HG02884 (cell line): ENCODE results near the gene CSRP1.
"Not testable (repeated sequence)": the region's sequence is repeated elsewhere in the genome, so short reads cannot be mapped to it uniquely, and the experiment has no call there.

ENCODE experiments used
- ATAC-seq: cut with Tn5 transposase; IDR thresholded peaks from one replicate; pipeline ENCODE4 v1.9.1; 2021; ENCODE audit warnings: mild to moderate bottlenecking, moderate library complexity; ENCODE audit not compliant: unreplicated experiment

CSRP1 gene

GRCh38 chr1:201497935-201498509, 8.9 kb downstream of the CSRP1 start:
- ATAC-seq: no peak

DNA sequence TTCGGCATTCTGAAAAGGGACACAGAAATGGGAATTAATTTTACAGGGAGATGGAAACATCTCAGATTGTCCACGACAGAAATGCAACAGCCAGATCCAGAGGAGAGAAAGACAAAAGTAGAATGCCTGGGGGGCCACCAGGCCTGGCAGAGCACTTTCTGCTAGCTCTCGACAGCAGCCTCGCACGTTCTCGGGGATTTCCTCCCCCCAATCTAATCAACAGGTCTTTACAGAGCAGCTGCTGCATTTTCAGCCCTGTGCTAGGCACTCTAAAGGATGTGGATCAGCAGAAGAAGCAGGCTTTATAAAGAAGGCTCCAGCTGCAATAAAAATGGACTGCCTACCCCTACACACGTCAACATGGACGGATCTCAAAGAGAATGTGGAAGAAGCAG, 10.6 kb downstream of the CSRP1 start:
- no peak for ATAC-seq

DNA sequence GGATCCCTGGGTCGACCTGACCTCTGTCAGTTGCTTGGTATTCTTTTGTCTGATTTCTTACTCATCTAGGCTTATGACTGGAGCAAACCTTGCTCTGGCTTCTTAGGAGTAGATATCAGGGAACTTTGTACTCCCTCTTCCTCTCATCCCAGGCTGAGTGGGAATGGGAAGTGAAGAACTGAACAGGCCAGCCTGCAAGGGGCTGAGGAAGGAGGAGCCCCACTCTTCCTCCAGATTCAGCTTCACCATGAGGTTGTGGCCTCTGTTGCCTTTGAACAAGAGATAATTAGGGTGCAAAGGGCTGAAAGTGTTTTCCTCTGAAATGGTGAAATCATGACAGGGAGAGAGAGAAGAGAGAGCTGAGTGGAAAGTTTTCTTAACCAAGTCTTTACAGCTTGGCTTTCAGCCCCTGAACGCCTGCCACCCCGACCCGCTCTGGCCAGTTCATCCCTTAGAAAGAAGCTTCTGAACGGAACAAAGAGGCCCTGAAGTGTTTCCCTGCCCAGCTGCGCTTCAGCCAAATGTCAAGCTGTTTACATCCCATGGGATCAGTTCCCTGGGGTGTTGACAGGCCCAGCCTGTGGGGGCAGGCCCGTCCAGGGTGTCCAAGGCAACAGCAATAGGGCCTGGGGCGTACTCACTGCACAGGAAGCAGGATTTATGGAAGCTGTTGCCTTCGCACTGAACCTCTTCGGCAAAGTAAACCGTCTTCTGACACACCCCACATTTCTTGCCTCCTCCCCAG, 11.2 kb downstream of the CSRP1 start:
- no peak for ATAC-seq

DNA sequence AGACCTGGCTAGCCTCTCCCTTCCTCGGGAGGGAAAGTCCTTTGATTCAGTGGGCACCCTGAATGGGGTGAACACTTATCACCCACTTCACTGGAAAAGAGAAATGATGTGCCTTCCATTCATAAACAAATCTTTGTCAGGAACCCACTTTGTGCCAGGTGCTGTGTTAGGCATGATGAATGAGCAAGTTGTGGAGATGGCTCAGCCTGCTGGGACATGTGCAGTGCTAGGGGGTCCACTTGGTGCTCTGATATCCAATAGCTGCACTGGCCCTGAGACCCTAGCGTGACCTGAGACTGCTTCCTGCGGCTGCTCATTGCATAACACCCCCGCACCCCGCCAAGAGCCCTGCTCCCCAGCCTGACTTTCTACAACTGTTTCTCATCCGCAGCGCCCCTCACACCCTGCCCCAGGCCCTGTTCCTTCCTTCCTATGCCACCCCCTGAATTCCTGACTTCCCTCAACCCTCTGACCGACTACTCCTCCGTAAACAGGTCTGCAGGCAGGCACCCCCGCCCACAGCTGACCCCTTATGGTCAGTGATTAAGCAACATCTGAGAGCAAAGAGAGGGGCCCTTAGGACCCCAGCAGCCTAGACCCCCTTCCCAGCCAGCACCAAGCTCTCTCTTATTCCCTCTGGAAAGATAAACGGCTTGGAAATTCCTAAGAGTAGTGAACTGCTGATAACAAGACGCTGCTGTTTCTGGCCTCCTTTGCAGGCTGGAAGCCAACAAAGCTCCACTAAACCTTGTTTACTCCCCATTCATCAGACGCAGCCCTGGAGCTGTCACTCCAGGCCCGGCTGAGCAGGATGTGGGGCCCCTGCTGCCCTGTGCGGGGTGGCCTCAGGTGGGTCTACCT, 12.9 kb downstream of the CSRP1 start:
- no peak for ATAC-seq

GRCh38 chr1:201493026-201493656, 13.8 kb downstream of the CSRP1 start:
- ATAC-seq: not testable (repeated sequence)

- ATAC-seq: no peak
These were observed 14.9 kb downstream of the CSRP1 start for GRCh38 chr1:201491896-201492511.

DNA sequence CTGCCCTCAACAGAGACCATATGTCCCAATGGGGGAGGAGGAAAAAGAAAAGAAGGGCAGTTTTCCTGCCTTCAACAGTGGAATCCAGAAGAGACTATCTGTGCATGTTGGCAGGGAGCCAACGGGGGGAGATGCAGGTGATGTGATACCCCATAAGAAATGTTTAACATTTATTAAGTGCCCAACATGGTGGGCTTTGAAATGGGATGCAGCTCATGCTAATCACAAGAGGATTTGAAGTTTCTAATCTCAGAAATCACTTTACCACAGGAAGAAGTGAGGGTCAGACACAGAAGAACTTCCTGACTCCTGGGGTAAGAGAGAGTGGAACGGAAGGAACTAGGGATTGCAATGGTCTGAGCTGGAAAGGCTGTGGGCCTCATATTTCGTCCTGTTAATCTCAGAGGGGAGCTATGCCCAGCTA, 16.2 kb downstream of the CSRP1 start:
- no peak for ATAC-seq

DNA sequence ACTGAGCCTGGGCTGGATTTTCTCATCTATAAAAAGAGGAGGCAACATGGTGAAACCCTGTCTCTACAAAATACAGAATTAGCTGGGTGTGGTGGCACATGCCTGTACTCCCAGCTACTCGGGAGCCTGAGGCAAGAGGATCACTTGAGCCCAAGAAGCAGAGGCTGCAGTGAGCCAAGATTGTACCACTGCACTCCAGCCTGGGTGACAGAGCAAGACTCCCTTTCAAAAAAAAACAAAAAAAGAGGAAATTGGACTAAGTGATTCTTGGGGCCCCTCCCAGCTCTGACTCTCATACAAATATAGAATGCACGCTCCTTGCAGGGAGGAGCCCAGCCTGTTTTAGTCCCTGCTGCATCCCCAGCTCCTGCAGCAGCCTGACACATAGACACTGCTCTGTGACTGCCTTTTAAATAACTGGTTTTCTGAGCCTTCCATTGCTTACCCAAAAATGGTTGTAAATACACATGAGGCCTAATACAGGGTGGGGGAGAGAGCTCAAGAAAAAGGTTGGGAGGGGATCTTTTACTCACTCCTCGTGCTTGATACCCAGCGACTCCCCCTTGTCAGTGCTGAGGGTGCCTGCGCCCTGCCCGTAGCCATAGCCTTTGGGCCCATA, 17.2 kb downstream of the CSRP1 start:
- no peak for ATAC-seq

DNA sequence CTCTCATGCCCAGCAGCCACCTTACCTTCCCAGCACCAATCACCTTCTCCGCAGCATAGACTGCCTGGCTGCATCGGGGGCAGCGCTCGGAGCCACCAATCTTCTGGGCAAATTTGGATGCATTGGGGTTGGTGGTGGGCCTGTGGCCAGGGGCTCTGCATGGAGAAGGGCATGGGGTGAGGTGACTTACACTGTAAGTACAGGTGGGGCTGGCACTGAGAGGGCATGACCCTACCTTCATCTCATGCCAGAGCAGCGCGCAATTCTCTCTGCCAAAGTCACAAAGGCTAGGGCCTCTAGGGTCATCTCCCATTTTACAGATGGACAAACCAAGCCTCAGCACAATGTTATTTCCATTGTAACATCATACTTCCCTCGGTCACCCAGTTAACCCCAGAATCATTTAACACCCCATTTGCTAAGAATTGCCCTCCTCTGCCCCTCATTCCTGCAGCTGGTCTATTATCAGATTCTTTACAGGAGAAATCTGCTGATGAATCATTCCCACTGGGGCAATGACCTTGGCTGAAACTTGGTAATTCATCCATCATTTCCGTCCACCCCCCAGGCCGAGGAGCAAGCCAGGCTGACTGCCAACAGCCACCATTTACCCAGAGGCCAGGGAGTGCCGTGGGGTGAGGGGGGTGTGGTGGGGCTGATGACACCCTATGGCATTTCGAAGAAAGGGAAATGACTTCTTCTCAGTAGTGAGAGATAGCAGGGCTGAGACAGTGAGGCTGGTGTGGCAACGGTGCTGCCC, 17.9 kb downstream of the CSRP1 start:
- no peak for ATAC-seq

GRCh38 chr1:201487742-201488141, 19.2 kb downstream of the CSRP1 start:
- no peak for ATAC-seq

- no peak for ATAC-seq
These were observed 20.7 kb downstream of the CSRP1 start for GRCh38 chr1:201486187-201486586.

DNA sequence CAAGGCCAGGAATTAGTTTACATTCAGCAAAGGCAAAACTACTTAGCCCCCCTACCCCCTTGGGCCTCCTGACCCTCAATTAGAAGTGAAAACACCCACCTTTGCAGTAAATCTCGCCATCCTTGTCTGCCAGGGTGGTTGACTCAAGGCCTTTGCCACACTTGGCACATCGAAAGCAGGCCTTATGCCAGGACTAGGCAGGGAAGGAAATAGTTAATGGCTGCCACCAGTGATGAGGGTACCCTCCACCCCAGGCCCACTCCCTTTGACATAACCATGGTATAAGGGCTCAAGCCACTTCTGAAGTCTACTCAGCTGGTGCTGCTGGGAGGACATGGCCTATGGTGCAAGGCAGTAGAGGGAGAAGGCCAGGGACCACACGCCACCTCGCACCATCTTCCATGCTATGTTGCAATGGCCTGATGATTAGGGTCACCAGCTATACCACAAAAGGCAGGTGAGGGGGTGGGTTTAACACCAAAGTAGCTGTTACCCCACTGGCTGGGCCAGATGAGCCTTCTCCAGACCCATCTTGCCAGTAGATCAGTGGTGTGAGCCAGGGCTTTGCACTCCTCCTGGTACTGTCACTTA, 21.6 kb downstream of the CSRP1 start:
- no peak for ATAC-seq

GRCh38 chr1:201483373-201483949, 23.5 kb downstream of the CSRP1 start:
- no peak for ATAC-seq

DNA sequence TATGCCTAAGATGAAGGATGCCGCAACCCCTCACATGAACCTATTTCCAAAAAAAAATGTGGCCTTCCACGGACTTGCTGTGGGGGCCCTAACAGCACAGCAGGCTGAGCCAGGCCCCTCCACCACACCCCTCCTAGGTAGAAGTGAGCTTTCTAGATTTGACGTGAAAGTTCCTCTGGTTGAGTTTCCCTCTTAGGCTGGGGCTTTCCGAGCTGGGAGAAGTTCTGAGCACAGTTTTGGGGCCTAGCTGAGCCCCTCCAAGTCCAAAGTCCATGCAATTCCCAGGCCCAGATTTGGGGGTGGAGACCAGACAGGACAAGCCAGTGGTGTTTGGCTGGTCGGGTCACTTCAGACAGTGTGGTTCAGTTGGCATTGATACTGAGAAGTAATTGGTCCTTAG, 24.2 kb downstream of the CSRP1 start:
- no peak for ATAC-seq

DNA sequence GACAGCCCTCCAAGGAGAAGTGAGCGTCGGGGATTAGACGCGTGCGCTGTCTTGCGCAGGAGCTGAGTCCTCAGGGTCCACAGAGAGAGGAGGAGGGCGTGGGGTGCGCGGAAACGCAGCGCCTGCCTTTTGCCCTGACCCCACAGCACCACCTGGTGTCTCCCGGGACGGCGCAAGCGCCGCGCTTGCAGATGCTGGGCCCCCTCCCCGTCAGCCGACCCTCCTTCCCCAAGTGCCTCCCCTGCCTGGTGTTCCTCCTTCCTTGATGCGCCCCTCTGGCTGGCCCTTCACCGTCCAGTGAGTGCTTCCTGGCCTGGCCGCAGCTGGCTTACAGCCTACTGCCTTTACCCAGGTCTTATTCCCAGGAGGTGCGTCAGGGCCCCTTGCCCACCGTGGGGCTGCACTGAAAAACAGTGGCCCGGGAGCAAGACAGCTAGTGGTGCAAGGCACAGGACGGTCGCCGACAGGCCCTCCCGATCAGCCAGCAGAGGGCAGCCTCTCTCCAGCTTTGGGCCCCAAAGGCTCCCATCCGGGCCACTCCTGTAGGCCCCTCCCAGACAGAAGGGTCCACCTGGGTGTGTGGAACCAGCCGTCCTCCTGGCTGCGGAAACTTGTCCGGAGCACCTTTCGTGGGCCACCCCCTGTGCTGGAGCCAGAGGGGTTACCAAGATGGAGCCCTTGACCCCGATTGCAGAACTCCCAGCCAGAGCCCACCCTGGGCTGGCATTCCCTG, 25.0 kb downstream of the CSRP1 start:
- ATAC-seq: peak; percentile 59

DNA sequence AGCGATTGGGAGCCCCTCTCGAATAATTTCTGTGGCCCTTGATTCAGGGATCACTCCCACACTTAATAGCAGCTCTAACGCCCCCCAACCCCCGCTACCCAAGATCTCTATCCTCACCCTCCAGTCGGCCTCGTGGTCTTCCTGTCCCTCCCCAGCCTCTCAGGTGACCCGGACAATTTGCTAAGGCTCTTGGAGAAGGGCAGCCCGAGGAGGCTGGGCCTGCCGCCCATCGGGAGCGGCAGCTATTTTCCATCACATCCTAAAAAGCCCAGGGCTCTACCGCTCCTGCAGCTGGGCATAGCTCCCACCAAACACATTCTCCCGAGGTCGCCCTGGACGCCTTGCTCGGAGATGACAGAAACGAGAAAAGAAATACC, 25.9 kb downstream of the CSRP1 start:
- ATAC-seq: no peak

- peak; percentile 41 for ATAC-seq
These were observed 26.5 kb downstream of the CSRP1 start for GRCh38 chr1:201480231-201481003.
